CD4-positive, CD25-positive, alpha-beta regulatory T cell (primary cell): ENCODE measurements around the gene CDH23. TPM values are rescaled to one million over a fixed set of nuclear protein-coding genes. Genes with fewer than 3 reads are reported as not detected.

Source experiments
- ATAC-seq, 2 donors: fragments of 150-1000 bp; cut with Tn5 transposase; one replicate each; pipeline ENCODE4 v1.10.0; 2021; ENCODE audit warnings: low read depth in 2 of 2, moderate number of reproducible peaks in 2 of 2, moderate library complexity in 1 of 2
- DNase-seq, 3 donors: peaks; one replicate each; pipeline versions ENCODE4 v3.0.0 to v3.0.0-alpha.2; 2012 to 2022; ENCODE audit warnings: mixed read lengths in 1 of 3
- H3K27ac ChIP-seq: one replicate; pipeline ENCODE4 v1.7.0; 2013; ENCODE audit warnings: mild to moderate bottlenecking, low read length; ENCODE audit not compliant: insufficient read depth, poor library complexity, severe bottlenecking
- H3K27me3 ChIP-seq: one replicate; pipeline ENCODE4 v1.7.0; 2013; ENCODE audit warnings: low read length; ENCODE audit not compliant: control insufficient read depth, insufficient read depth
- H3K36me3 ChIP-seq: one replicate; pipeline ENCODE4 v1.7.0; 2013; ENCODE audit warnings: mild to moderate bottlenecking, low read length, moderate library complexity; ENCODE audit not compliant: control insufficient read depth, insufficient read depth
- H3K4me1 ChIP-seq: 2 replicates; pipeline ENCODE4 v1.7.0; 2013; ENCODE audit warnings: mild to moderate bottlenecking, low read length; ENCODE audit not compliant: insufficient read depth, control insufficient read depth, poor library complexity, severe bottlenecking
- H3K4me3 ChIP-seq: one replicate; pipeline ENCODE4 v1.7.0; 2013; ENCODE audit warnings: low read depth, mild to moderate bottlenecking, low read length, moderate library complexity
- H3K9me3 ChIP-seq, 2 experiments: 1 replicate in 1 of 2; 2 replicates in 1 of 2; pipeline ENCODE4 v1.7.0; 2013; ENCODE audit warnings: low read length in 2 of 2, mild to moderate bottlenecking in 1 of 2, moderate library complexity in 1 of 2; ENCODE audit not compliant: control insufficient read depth in 2 of 2
- H3K27ac Mint-ChIP-seq, 3 donors: one replicate each; pipeline ENCODE4 v1.8.0; 2020 to 2022; ENCODE audit warnings: mild to moderate bottlenecking in 3 of 3, mixed read lengths in 3 of 3, moderate library complexity in 2 of 3
- H3K27me3 Mint-ChIP-seq: one replicate; pipeline ENCODE4 v1.8.0; 2022; ENCODE audit warnings: mild to moderate bottlenecking, mixed read lengths
- H3K36me3 Mint-ChIP-seq: one replicate; pipeline ENCODE4 v1.8.0; 2020; ENCODE audit warnings: mixed read lengths
- H3K4me1 Mint-ChIP-seq, 4 donors: one replicate each; pipeline ENCODE4 v1.8.0; 2020 to 2022; ENCODE audit warnings: mixed read lengths in 4 of 4, mild to moderate bottlenecking in 1 of 4
- H3K4me3 Mint-ChIP-seq, 4 donors: one replicate each; pipeline ENCODE4 v1.8.0; 2020 to 2022; ENCODE audit warnings: mild to moderate bottlenecking in 4 of 4, mixed read lengths in 4 of 4, moderate library complexity in 3 of 4
- H3K9me3 Mint-ChIP-seq, 7 donors: one replicate each; pipeline ENCODE4 v1.8.0; 2020 to 2022; ENCODE audit warnings: mixed read lengths in 7 of 7, mild to moderate bottlenecking in 3 of 7, moderate library complexity in 2 of 7
- polyA plus RNA-seq, 4 donors: library from polyadenylated mRNA; unstranded; fragments of 300-500 nt; fragmentation: Illumina TruSeq; gene quantifications; one replicate each; pipeline ENCODE4 v1.2.3, GENCODE V29; 2021
- total RNA-seq: library from RNA; stranded (reverse); gene quantifications from one replicate; pipeline ENCODE4 v1.2.3, GENCODE V29; 2022

Gene CDH23
- total and polyA plus RNA-seq, 5 donors from 2014 or later, result 0.17 to 5.6 (median 1.1) TPM

- no peaks in the 10 kb centered on the region for H3K36me3 ChIP-seq
- Mint-ChIP-seq H3K9me3 (peaks cover 0 to 2% (median 0%) of the 10 kb centered on the region in 7 donors), H3K36me3 (no peaks in the 10 kb centered on the region), H3K4me1 (peaks cover 0 to 19% (median 2%) of the 10 kb centered on the region in 4 donors), H3K4me3 (no peak overlapping the region), H3K27me3 (no peaks in the 10 kb centered on the region), H3K27ac (no peak overlapping the region)
- no peak overlapping the region for H3K4me3 ChIP-seq
- DNase-seq (no peak), ATAC-seq (no peak)
- no peaks in the 10 kb centered on the region for H3K4me1 ChIP-seq
- no peak overlapping the region for H3K27ac ChIP-seq
- no peaks in the 10 kb centered on the region for H3K27me3 ChIP-seq
- no peaks in the 10 kb centered on the region for H3K9me3 ChIP-seq
These were observed 268.7 kb downstream of the CDH23 start for GRCh38 chr10:71665456-71665855.

- Mint-ChIP-seq H3K36me3 (no peaks in the 10 kb centered on the region), H3K9me3 (peaks cover 0 to 2% (median 0%) of the 10 kb centered on the region in 7 donors), H3K27ac (peak overlapping the region in 2 of 3 donors; percentile 62 to 93), H3K4me1 (peaks cover 0 to 19% (median 2%) of the 10 kb centered on the region in 4 donors), H3K4me3 (no peak overlapping the region), H3K27me3 (no peaks in the 10 kb centered on the region)
- Histone ChIP-seq H3K4me1 (no peaks in the 10 kb centered on the region), H3K27me3 (no peaks in the 10 kb centered on the region), H3K9me3 (no peaks in the 10 kb centered on the region), H3K36me3 (no peaks in the 10 kb centered on the region), H3K4me3 (no peak overlapping the region), H3K27ac (no peak overlapping the region)
- DNase-seq (no peak), ATAC-seq (peak in 1 of 2 donors; percentile 20)
These were observed 270.1 kb downstream of the CDH23 start for GRCh38 chr10:71666639-71667386.

GRCh38 chr10:71667387-71667752, 270.6 kb downstream of the CDH23 start:
- Mint-ChIP-seq H3K4me1 (peaks cover 0 to 19% (median 2%) of the 10 kb centered on the region in 4 donors), H3K27ac (peak overlapping the region in 2 of 3 donors; percentile 83 to 93), H3K4me3 (no peak overlapping the region), H3K36me3 (no peaks in the 10 kb centered on the region), H3K27me3 (no peaks in the 10 kb centered on the region), H3K9me3 (peaks cover 0 to 2% (median 0%) of the 10 kb centered on the region in 7 donors)
- Histone ChIP-seq H3K27me3 (no peaks in the 10 kb centered on the region), H3K4me3 (no peak overlapping the region), H3K27ac (no peak overlapping the region), H3K9me3 (no peaks in the 10 kb centered on the region), H3K36me3 (no peaks in the 10 kb centered on the region), H3K4me1 (no peaks in the 10 kb centered on the region)
- peak in 1 of 2 donors; percentile 40 for ATAC-seq
- DNase-seq, result peak in 1 of 3 donors; percentile 23

- no peak for ATAC-seq
- Mint-ChIP-seq H3K9me3 (no peaks in the 10 kb centered on the region), H3K27ac (peak overlapping the region in 1 of 3 donors; percentile 25), H3K36me3 (no peaks in the 10 kb centered on the region), H3K27me3 (no peaks in the 10 kb centered on the region), H3K4me1 (peaks cover 0 to 5% (median 2%) of the 10 kb centered on the region in 4 donors), H3K4me3 (no peak overlapping the region)
- H3K36me3 ChIP-seq, result no peaks in the 10 kb centered on the region
- H3K27me3 ChIP-seq, result no peaks in the 10 kb centered on the region
- H3K4me3 ChIP-seq, result no peak overlapping the region
- H3K27ac ChIP-seq, result no peak overlapping the region
- no peak for DNase-seq
- H3K4me1 ChIP-seq, result no peaks in the 10 kb centered on the region
- no peaks in the 10 kb centered on the region for H3K9me3 ChIP-seq
These were observed 275.6 kb downstream of the CDH23 start for GRCh38 chr10:71671994-71672946.

- no peak overlapping the region for H3K27ac ChIP-seq
- no peaks in the 10 kb centered on the region for H3K4me1 ChIP-seq
- H3K4me3 Mint-ChIP-seq, result no peak overlapping the region
- H3K27ac Mint-ChIP-seq, result no peak overlapping the region
- H3K4me3 ChIP-seq, result no peak overlapping the region
- H3K9me3 ChIP-seq, result no peaks in the 10 kb centered on the region
- no peaks in the 10 kb centered on the region for H3K27me3 ChIP-seq
- ATAC-seq (no peak), DNase-seq (no peak)
- no peaks in the 10 kb centered on the region for H3K27me3 Mint-ChIP-seq
- no peaks in the 10 kb centered on the region for H3K4me1 Mint-ChIP-seq
- no peaks in the 10 kb centered on the region for H3K36me3 Mint-ChIP-seq
- peaks cover 0 to 3% (median 0%) of the 10 kb centered on the region in 7 donors for H3K9me3 Mint-ChIP-seq
- H3K36me3 ChIP-seq, result no peaks in the 10 kb centered on the region
These were observed 278.7 kb downstream of the CDH23 start for GRCh38 chr10:71675295-71675970.

- Histone ChIP-seq H3K9me3 (no peaks in the 10 kb centered on the region), H3K4me1 (no peaks in the 10 kb centered on the region), H3K36me3 (no peaks in the 10 kb centered on the region), H3K27ac (no peak overlapping the region), H3K27me3 (no peaks in the 10 kb centered on the region), H3K4me3 (no peak overlapping the region)
- no peak overlapping the region for H3K4me3 Mint-ChIP-seq
- H3K4me1 Mint-ChIP-seq, result no peaks in the 10 kb centered on the region
- ATAC-seq (no peak), DNase-seq (no peak)
- H3K36me3 Mint-ChIP-seq, result no peaks in the 10 kb centered on the region
- H3K9me3 Mint-ChIP-seq, result peaks cover 0 to 3% (median 0%) of the 10 kb centered on the region in 7 donors
- peaks cover 8% of the 10 kb centered on the region for H3K27me3 Mint-ChIP-seq
- no peak overlapping the region for H3K27ac Mint-ChIP-seq
These were observed 280.5 kb downstream of the CDH23 start for GRCh38 chr10:71677261-71677660.

GRCh38 chr10:71678057-71678805, 281.5 kb downstream of the CDH23 start:
- H3K27ac ChIP-seq, result no peak overlapping the region
- Mint-ChIP-seq H3K27ac (no peak overlapping the region), H3K4me3 (no peak overlapping the region), H3K36me3 (no peaks in the 10 kb centered on the region), H3K9me3 (peaks cover 0 to 3% (median 0%) of the 10 kb centered on the region in 7 donors), H3K27me3 (peaks cover 8% of the 10 kb centered on the region), H3K4me1 (no peaks in the 10 kb centered on the region)
- H3K4me3 ChIP-seq, result no peak overlapping the region
- H3K27me3 ChIP-seq, result no peaks in the 10 kb centered on the region
- H3K4me1 ChIP-seq, result no peaks in the 10 kb centered on the region
- DNase-seq, result no peak
- no peak for ATAC-seq
- H3K9me3 ChIP-seq, result no peaks in the 10 kb centered on the region
- no peaks in the 10 kb centered on the region for H3K36me3 ChIP-seq
